H1 (cell line): ENCODE results near the gene ARSB. TPM values are rescaled to one million over a fixed set of nuclear protein-coding genes. Genes with fewer than 3 reads are reported as not detected.

Experiments
- BACH1 ChIP-seq: IDR thresholded peaks from 2 replicates; pipeline ENCODE4 v1.6.1; 2012; ENCODE audit warnings: low read length, improper control_type of control experiment
- CTBP2 ChIP-seq: IDR thresholded peaks from 2 replicates; pipeline ENCODE4 v1.7.0; 2011; ENCODE audit warnings: borderline replicate concordance, mild to moderate bottlenecking, moderate library complexity, mixed read lengths, low read length; ENCODE audit not compliant: insufficient read depth, insufficient read length
- CTCF ChIP-seq, 3 experiments: IDR thresholded peaks; 1 replicate in 2 of 3; 2 replicates in 1 of 3; pipeline versions ENCODE4 v1.5.1 to v1.6.1; 2011; ENCODE audit warnings: low read length in 3 of 3, mild to moderate bottlenecking in 3 of 3, inconsistent platforms in 2 of 3, low read depth in 1 of 3, moderate library complexity in 1 of 3; ENCODE audit not compliant: insufficient read depth in 1 of 3; ENCODE audit errors: control extremely low read depth in 1 of 3
- RBBP5 ChIP-seq: IDR thresholded peaks from 2 replicates; pipeline ENCODE4 v1.7.1; 2012; ENCODE audit warnings: low read depth, mild to moderate bottlenecking, inconsistent platforms, low read length, moderate library complexity, borderline replicate concordance
- RXRA ChIP-seq: IDR thresholded peaks from 2 replicates; pipeline ENCODE4 v1.6.1; 2011; ENCODE audit warnings: low read depth, mild to moderate bottlenecking, low read length, moderate library complexity; ENCODE audit not compliant: insufficient read depth
- TCF12 ChIP-seq: IDR thresholded peaks from 2 replicates; pipeline ENCODE4 v1.6.1; 2011; ENCODE audit warnings: low read depth, mild to moderate bottlenecking, low read length
- polyA plus RNA-seq, 7 experiments: library from polyadenylated mRNA; depleted of rRNA in 3 of 7; stranded (reverse) in 5 of 7; unstranded in 2 of 7; fragments of >200 nt in 5 of 7; fragments of 200-250 nt in 2 of 7; gene quantifications; 1 replicate in 5 of 7; 2 replicates in 1 of 7; 4 replicates in 1 of 7; pipeline versions ENCODE4 v1.2.1 to v1.2.3, GENCODE V29; 2011 to 2013; ENCODE audit warnings: missing spikeins in 2 of 7, mixed read lengths in 2 of 7
- total RNA-seq: library from RNA; stranded (reverse); fragmentation: NEBNext Ultra II Directional; extraction: Animal tissue kit (Norgen Biotek cat#: 25700); gene quantifications from 2 replicates; pipeline ENCODE4 v1.2.1, GENCODE V29; 2021
- TF ChIP-seq, protein P1 (sequence below): IDR thresholded peaks from 2 replicates; pipeline ENCODE4 v1.6.1; 2011; ENCODE audit warnings: low read length, improper control_type of control experiment

The ARSB gene
- total and polyA plus RNA-seq, 2 of the 8 experiments (the other 6 are each of a cell fraction or from before 2014, with no cell fraction given) = 6.4 to 13.9 TPM

DNA sequence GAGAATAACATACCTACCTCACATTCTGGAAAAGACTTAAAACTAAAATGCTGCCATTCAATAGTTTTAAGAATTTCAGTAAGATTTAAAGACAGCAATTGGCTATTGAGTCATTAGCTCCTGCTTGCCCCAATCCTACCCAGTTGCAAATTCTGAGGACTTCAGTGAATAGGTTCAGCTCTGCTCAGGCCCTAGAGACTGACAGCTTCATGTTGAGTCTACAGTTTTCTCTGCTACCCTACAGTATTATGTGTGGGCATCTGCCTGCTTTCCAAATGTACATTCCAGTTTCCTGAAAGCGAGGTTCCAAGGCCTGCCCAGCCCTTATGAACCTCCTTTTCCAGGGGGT is 61.5 kb downstream of the ARSB start (continued):
- TF ChIP-seq CTCF (IDR thresholded peaks at IDR 0.05; ENCODE audit: control extremely low read depth in 1 of 3, insufficient read depth in 1 of 3, low read depth in 1 of 3, low read length in 3 of 3) (no peak), BACH1 (no peak), RXRA (no peak), CTBP2 (no peak), TCF12 (no peak), RBBP5 (no peak)
- TF ChIP-seq, protein P1, sequence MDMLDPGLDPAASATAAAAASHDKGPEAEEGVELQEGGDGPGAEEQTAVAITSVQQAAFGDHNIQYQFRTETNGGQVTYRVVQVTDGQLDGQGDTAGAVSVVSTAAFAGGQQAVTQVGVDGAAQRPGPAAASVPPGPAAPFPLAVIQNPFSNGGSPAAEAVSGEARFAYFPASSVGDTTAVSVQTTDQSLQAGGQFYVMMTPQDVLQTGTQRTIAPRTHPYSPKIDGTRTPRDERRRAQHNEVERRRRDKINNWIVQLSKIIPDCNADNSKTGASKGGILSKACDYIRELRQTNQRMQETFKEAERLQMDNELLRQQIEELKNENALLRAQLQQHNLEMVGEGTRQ = no peak
